Epithelial cell of proximal tubule (primary cell): ENCODE data around the gene HOXA9. TPM values are rescaled to one million over a fixed set of nuclear protein-coding genes. Genes with fewer than 3 reads are reported as not detected.

ENCODE experiments used
- DNase-seq: peaks from one replicate; pipeline ENCODE4 v3.0.0-alpha.2; 2011; ENCODE audit warnings: low read depth
- H3K4me3 ChIP-seq: 2 replicates; pipeline ENCODE4 v1.5.1; 2011; ENCODE audit warnings: low read depth, mild to moderate bottlenecking, low read length
- CTCF ChIP-seq: conservative IDR thresholded peaks from 2 replicates; pipeline ENCODE4 v1.5.1; 2012; ENCODE audit warnings: low read depth, mild to moderate bottlenecking, low read length
- total RNA-seq: library from RNA; depleted of rRNA; stranded (reverse); fragments of >200 nt; gene quantifications from 2 replicates; pipeline ENCODE4 v1.2.3, GENCODE V29; 2015

Gene HOXA9
- total RNA-seq, 1 donor from 2014 or later: 104 TPM

GRCh38 chr7:27112955-27113949 lies 52.1 kb downstream of the HOXA9 start:
- TF ChIP-seq CTCF: no peak
- H3K4me3 ChIP-seq: peak overlapping the region; percentile 74
- no peak for DNase-seq

Other genes starting within 250 kb of the HOXA9 start
- gene HOXA1, start 69.5 kb downstream of the HOXA9 start, total RNA-seq: 5.7 and 7.1 TPM in 2 replicates
- gene HOXA2, start 62.9 kb downstream of the HOXA9 start, total RNA-seq: 0.69 and 2.0 TPM in 2 replicates
- gene HOXA4, start 34.8 kb downstream of the HOXA9 start, total RNA-seq: 9.2 and 14.6 TPM in 2 replicates
- 20.1 and 47.6 TPM in 2 replicates for gene HOXA5, start 21.9 kb downstream of the HOXA9 start, total RNA-seq
- gene HOXA6, start 17.8 kb downstream of the HOXA9 start, total RNA-seq: 5.7 and 11.8 TPM in 2 replicates
- 14.4 and 33.2 TPM in 2 replicates for gene HOXA3, start 13.0 kb downstream of the HOXA9 start, total RNA-seq
- 21.4 and 27.9 TPM in 2 replicates for gene HOXA7, start 8.9 kb downstream of the HOXA9 start, total RNA-seq
- gene HOXA10, start 8.8 kb upstream of the HOXA9 start, total RNA-seq: 36.7 and 51.7 TPM in 2 replicates
- gene HOXA11, start 19.7 kb upstream of the HOXA9 start, total RNA-seq: 10.7 and 12.5 TPM in 2 replicates
- not detected in 2 replicates for gene HOXA13, start 34.6 kb upstream of the HOXA9 start, total RNA-seq
- gene EVX1, start 77.3 kb upstream of the HOXA9 start, total RNA-seq: not detected in 2 replicates